Endothelial cell of umbilical vein (primary cell): Measurements from ENCODE around the gene PLPP7. TPM values are rescaled to one million over a fixed set of nuclear protein-coding genes. Genes with fewer than 3 reads are reported as not detected.

ENCODE experiments used
- BruUV-seq: library from RNA; stranded (reverse); fragments of 400-500 nt; replicated peaks from 2 replicates; lab custom pipeline; 2021; lab: Mats Ljungman, UMichigan
- CTCF ChIA-PET: fragments of 300-600, 350-600 bp; sonication (Branson Sonifier 250); formaldehyde crosslinking; loops from one replicate; lab custom pipeline; 2021; ENCODE audit warnings: antibody characterized with exemption, inconsistent platforms; lab: Charles Lee
- POLR2A ChIA-PET: fragments of 300-600, 350-600 bp; sonication (Branson Sonifier 250); formaldehyde crosslinking; loops from one replicate; lab custom pipeline; 2021; ENCODE audit warnings: antibody characterized with exemption, inconsistent platforms; lab: Charles Lee
- DNase-seq: peaks from one replicate; pipeline ENCODE4 v3.0.0-alpha.2; 2011; ENCODE audit warnings: low read depth, low spot score
- FAIRE-seq: peaks from 2 replicates; lab custom pipeline; 2011; peaks lifted over from hg19 to GRCh38; lab: Jason Lieb, UNC
- H2AFZ ChIP-seq: 2 replicates; pipeline ENCODE4 v1.6.0; 2012; ENCODE audit warnings: low read depth, low read length, control low read depth, inconsistent platforms
- H3K27ac ChIP-seq: 2 replicates; pipeline ENCODE4 v1.5.1; 2011; ENCODE audit warnings: low read depth, mild to moderate bottlenecking, control low read depth, low read length, moderate library complexity; ENCODE audit not compliant: insufficient read depth
- H3K27me3 ChIP-seq, 2 experiments: 2 replicates each; pipeline versions ENCODE4 v1.6.0 to v1.6.1; 2011; ENCODE audit warnings: low read length in 2 of 2, mixed read lengths in 1 of 2; ENCODE audit not compliant: control insufficient read depth in 2 of 2, insufficient read depth in 2 of 2
- H3K36me3 ChIP-seq, 2 experiments: 2 replicates in 1 of 2; 3 replicates in 1 of 2; pipeline ENCODE4 v1.5.1; 2011; ENCODE audit warnings: low read length in 2 of 2, mild to moderate bottlenecking in 1 of 2, moderate library complexity in 1 of 2; ENCODE audit not compliant: control insufficient read depth in 2 of 2, insufficient read depth in 2 of 2; ENCODE audit errors: extremely low read depth in 1 of 2
- H3K4me1 ChIP-seq: 3 replicates; pipeline ENCODE4 v1.5.1; 2011; ENCODE audit warnings: mild to moderate bottlenecking, low read length; ENCODE audit not compliant: control insufficient read depth, insufficient read depth; ENCODE audit errors: extremely low read depth
- H3K4me2 ChIP-seq: 2 replicates; pipeline ENCODE4 v1.6.1; 2011; ENCODE audit warnings: low read length, control low read depth, mixed read lengths; ENCODE audit not compliant: insufficient read depth
- H3K4me3 ChIP-seq, 3 experiments: fragments of 200-600 bp in 1 of 3; sonication (generic), shearing (Covaris generic) in 1 of 3; replicated peaks in 1 of 3; 2 replicates each; pipeline ENCODE4 v1.5.1; 2011 to 2016; ENCODE audit warnings: control low read depth in 3 of 3, low read length in 3 of 3, mild to moderate bottlenecking in 2 of 3, inconsistent platforms in 1 of 3, low read depth in 1 of 3, moderate library complexity in 1 of 3; ENCODE audit not compliant: insufficient read depth in 1 of 3
- H3K79me2 ChIP-seq: 2 replicates; pipeline ENCODE4 v1.6.0; 2012; ENCODE audit warnings: low read length, inconsistent platforms; ENCODE audit not compliant: control insufficient read depth, insufficient read depth
- H3K9ac ChIP-seq: replicated peaks from 2 replicates; pipeline ENCODE3; 2011; ENCODE audit warnings: low read length, control low read depth; ENCODE audit not compliant: insufficient read depth; ENCODE audit errors: extremely low read depth
- H3K9me1 ChIP-seq: replicated peaks from 3 replicates; pipeline ENCODE4 v1.6.0; 2011; ENCODE audit warnings: mild to moderate bottlenecking, low read length; ENCODE audit not compliant: control insufficient read depth, insufficient read depth; ENCODE audit errors: extremely low read depth
- H3K9me3 ChIP-seq: replicated peaks from 2 replicates; pipeline ENCODE4 v1.5.1; 2012; ENCODE audit warnings: low read length, inconsistent platforms; ENCODE audit not compliant: control insufficient read depth, insufficient read depth
- H4K20me1 ChIP-seq: replicated peaks from 2 replicates; pipeline ENCODE3; 2011; ENCODE audit warnings: mild to moderate bottlenecking, low read length; ENCODE audit not compliant: control insufficient read depth, insufficient read depth; ENCODE audit errors: extremely low read depth
- EZH2 ChIP-seq: IDR thresholded peaks from 2 replicates; pipeline ENCODE4 v1.6.1; 2012; ENCODE audit warnings: borderline replicate concordance, low read depth, mild to moderate bottlenecking, moderate library complexity, low read length, inconsistent platforms; ENCODE audit not compliant: severe bottlenecking
- FOS ChIP-seq: IDR thresholded peaks from 2 replicates; pipeline ENCODE4 v1.6.1; 2011; ENCODE audit warnings: mild to moderate bottlenecking, low read length, moderate library complexity, borderline replicate concordance; ENCODE audit not compliant: insufficient read depth
- GATA2 ChIP-seq: IDR thresholded peaks from 2 replicates; pipeline ENCODE4 v1.7.0; 2011; ENCODE audit warnings: low read depth, mild to moderate bottlenecking, moderate library complexity, mixed read lengths, low read length; ENCODE audit not compliant: insufficient read length, insufficient read depth
- JUN ChIP-seq: IDR thresholded peaks from 2 replicates; pipeline ENCODE4 v1.6.1; 2011; ENCODE audit warnings: borderline replicate concordance, low read depth; ENCODE audit not compliant: insufficient read length, insufficient read depth
- MYC ChIP-seq: IDR thresholded peaks from one replicate; pipeline ENCODE4 v1.6.1; 2011; ENCODE audit warnings: mild to moderate bottlenecking, low read depth, low read length
- POLR2A ChIP-seq: IDR thresholded peaks from 2 replicates; pipeline ENCODE4 v1.6.1; 2012; ENCODE audit warnings: low read depth, mild to moderate bottlenecking, control low read depth, low read length
- POLR2AphosphoS5 ChIP-seq: IDR thresholded peaks from 2 replicates; pipeline ENCODE4 v1.6.1; 2012; ENCODE audit warnings: low read depth, mild to moderate bottlenecking, control low read depth, low read length, moderate library complexity; ENCODE audit not compliant: insufficient read depth
- dilution Hi-C: fragments of 300-500 bp; cut with MboI; formaldehyde crosslinking; loops from one replicate; pipeline ENCODE4 v1.15.0; 2019; ENCODE audit warnings: low sequenced_read_pairs; ENCODE audit not compliant: extremely low pct_ligation_motif_present
- intact Hi-C: fragments of 100-400 bp; cut with micrococcal nuclease; formaldehyde crosslinking; loops from one replicate; pipeline ENCODE4 v1.10.0; 2022
- polyA plus RNA-seq, 4 experiments: library from polyadenylated mRNA; depleted of rRNA in 3 of 4; stranded (reverse) in 3 of 4; unstranded in 1 of 4; fragments of >200 nt; gene quantifications; 2 replicates each; pipeline versions ENCODE4 v1.2.1 to v1.2.3, GENCODE V29; 2011 to 2012; ENCODE audit warnings: missing spikeins in 1 of 4
- total RNA-seq: library from RNA; stranded (reverse); gene quantifications from 2 replicates; pipeline ENCODE4 v1.2.3, GENCODE V29; 2021
- TF ChIP-seq, protein P1 (sequence below), 2 donors: IDR thresholded peaks; 1 replicate in 1 of 2; 2 replicates in 1 of 2; pipeline ENCODE4 v1.5.1; 2011; ENCODE audit warnings: low read length in 2 of 2, mild to moderate bottlenecking in 2 of 2, moderate library complexity in 2 of 2, control low read depth in 1 of 2, inconsistent platforms in 1 of 2, low read depth in 1 of 2; ENCODE audit not compliant: insufficient read depth in 1 of 2; ENCODE audit errors: extremely low read depth in 1 of 2
- TF ChIP-seq, protein P2 (sequence below): IDR thresholded peaks from 2 replicates; pipeline ENCODE4 v1.6.1; 2011; ENCODE audit not compliant: insufficient read depth, insufficient read length

Gene PLPP7
- total and polyA plus RNA-seq, 2 donors (not counting 3 experiments of a cell fraction or from before 2014, with no cell fraction given), result 2.1 to 2.7 TPM

DNA sequence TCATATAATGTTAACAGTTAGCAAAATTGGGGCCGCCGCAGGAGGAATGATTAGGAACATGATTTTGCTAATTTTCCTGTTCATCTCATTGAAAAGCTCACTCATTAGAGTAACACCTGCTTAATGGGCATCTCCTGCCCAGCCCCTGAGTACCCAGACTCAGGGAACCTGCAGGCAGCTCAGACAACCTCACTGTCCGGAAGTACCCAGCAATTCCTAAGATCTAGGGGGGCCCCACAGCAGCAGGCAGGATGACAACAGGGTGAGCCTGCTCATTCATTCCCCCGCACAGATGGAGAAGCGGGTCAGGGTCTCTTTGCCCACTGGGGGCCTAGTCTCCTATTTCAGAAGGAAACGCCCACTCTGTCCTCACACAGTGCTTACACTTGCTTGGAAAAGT lies 25.8 kb upstream of the PLPP7 start:
- DNase-seq (no peak), FAIRE-seq (no peak)
- Histone ChIP-seq H3K4me2 (no peak overlapping the region), H3K36me3 (peaks cover 0 to 43% of the 10 kb centered on the region in 2 experiments), H3K27ac (no peak overlapping the region), H3K79me2 (peaks cover 5% of the 10 kb centered on the region), H3K9ac (no peak overlapping the region), H3K9me3 (no peaks in the 10 kb centered on the region), H3K4me3 (no peak overlapping the region), H4K20me1 (no peaks in the 10 kb centered on the region), H2AFZ (no peak overlapping the region), H3K27me3 (no peaks in the 10 kb centered on the region), H3K9me1 (no peaks in the 10 kb centered on the region), H3K4me1 (peaks cover 5% of the 10 kb centered on the region)
- TF ChIP-seq GATA2, result no peak
- intact Hi-C loops, result no loop called here
- CTCF ChIA-PET, result interaction anchor here (1.4 to 2.0 kb wide), 2 partner anchors 9 to 73 kb away, joined by 3 to 5 read pairs; no protein-coding TSS in a partner anchor
- dilution Hi-C loops, result no loop called here
- BruUV-seq, result no TSS peak
- POLR2A ChIA-PET, result interaction anchor here (0.9 kb wide), 1 partner anchor 80 kb away, joined by 3 read pairs; no protein-coding TSS in a partner anchor

DNA sequence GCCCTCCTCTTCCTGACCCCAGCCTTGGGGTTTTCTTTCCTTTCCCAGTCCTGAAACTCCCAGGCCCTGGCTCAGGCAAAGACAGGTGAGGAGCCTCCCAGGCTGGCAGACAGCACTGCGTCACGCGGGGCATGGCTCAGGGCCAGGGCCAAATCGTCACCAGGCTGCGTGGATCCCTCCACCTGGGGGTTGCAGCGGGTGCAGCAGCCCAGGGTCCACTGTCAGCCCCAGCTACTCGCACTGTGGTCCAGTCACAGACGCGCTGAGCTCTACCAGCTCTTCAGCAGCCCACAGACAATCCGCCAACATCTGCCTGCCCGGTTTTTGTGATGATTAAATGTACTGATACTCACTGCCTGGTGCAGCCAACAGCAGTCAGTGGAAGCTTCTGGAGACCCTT lies 25.3 kb upstream of the PLPP7 start:
- H3K79me2 ChIP-seq, result peaks cover 5% of the 10 kb centered on the region
- BruUV-seq, result no TSS peak
- no peak overlapping the region for H3K4me3 ChIP-seq
- dilution Hi-C loops, result no loop called here
- no peak for TF ChIP-seq FOS
- no peak for TF ChIP-seq GATA2
- TF ChIP-seq POLR2AphosphoS5, result no peak
- TF ChIP-seq, protein P1, sequence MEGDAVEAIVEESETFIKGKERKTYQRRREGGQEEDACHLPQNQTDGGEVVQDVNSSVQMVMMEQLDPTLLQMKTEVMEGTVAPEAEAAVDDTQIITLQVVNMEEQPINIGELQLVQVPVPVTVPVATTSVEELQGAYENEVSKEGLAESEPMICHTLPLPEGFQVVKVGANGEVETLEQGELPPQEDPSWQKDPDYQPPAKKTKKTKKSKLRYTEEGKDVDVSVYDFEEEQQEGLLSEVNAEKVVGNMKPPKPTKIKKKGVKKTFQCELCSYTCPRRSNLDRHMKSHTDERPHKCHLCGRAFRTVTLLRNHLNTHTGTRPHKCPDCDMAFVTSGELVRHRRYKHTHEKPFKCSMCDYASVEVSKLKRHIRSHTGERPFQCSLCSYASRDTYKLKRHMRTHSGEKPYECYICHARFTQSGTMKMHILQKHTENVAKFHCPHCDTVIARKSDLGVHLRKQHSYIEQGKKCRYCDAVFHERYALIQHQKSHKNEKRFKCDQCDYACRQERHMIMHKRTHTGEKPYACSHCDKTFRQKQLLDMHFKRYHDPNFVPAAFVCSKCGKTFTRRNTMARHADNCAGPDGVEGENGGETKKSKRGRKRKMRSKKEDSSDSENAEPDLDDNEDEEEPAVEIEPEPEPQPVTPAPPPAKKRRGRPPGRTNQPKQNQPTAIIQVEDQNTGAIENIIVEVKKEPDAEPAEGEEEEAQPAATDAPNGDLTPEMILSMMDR (IDR thresholded peaks at IDR 0.05; ENCODE audit: extremely low read depth in 1 of 2, insufficient read depth in 1 of 2, low read depth in 1 of 2, low read length in 2 of 2), result no peak
- TF ChIP-seq, protein P2, sequence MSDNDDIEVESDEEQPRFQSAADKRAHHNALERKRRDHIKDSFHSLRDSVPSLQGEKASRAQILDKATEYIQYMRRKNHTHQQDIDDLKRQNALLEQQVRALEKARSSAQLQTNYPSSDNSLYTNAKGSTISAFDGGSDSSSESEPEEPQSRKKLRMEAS, result no peak
- TF ChIP-seq MYC, result no peak
- no peak for TF ChIP-seq EZH2
- no peak for TF ChIP-seq JUN
- TF ChIP-seq POLR2A, result no peak
- no peak overlapping the region for H2AFZ ChIP-seq
- H3K36me3 ChIP-seq, result peaks cover 0 to 38% of the 10 kb centered on the region in 2 experiments
- H3K4me1 ChIP-seq, result peaks cover 8% of the 10 kb centered on the region
- H3K27me3 ChIP-seq, result no peaks in the 10 kb centered on the region
- H3K9me1 ChIP-seq, result no peaks in the 10 kb centered on the region
- intact Hi-C loops, result no loop called here
- no peaks in the 10 kb centered on the region for H4K20me1 ChIP-seq
- no peak overlapping the region for H3K4me2 ChIP-seq
- DNase-seq (no peak), FAIRE-seq (no peak)
- ChIA-PET CTCF (interaction anchor here (1.4 to 2.0 kb wide), 2 partner anchors 9 to 72 kb away, joined by 3 to 5 read pairs; no protein-coding TSS in a partner anchor), POLR2A (interaction anchor here (0.9 kb wide), 1 partner anchor 80 kb away, joined by 3 read pairs; no protein-coding TSS in a partner anchor)
- H3K9me3 ChIP-seq, result no peaks in the 10 kb centered on the region
- H3K9ac ChIP-seq, result no peak overlapping the region
- H3K27ac ChIP-seq, result no peak overlapping the region
